Neural crest cell (in vitro differentiated cells): Measurements from ENCODE around the gene CD180. TPM values are rescaled to one million over a fixed set of nuclear protein-coding genes. Genes with fewer than 3 reads are reported as not detected.

Source experiments
- DNase-seq: peaks from one replicate; pipeline ENCODE4 v3.0.0; 2021; ENCODE audit warnings: low read depth, mixed read lengths, low spot score
- H3K27ac Mint-ChIP-seq: one replicate; pipeline ENCODE4 v1.8.0; 2021; ENCODE audit warnings: mild to moderate bottlenecking, mixed read lengths; ENCODE audit not compliant: unreplicated experiment
- H3K27me3 Mint-ChIP-seq: 2 replicates; pipeline ENCODE4 v1.8.0; 2021; ENCODE audit warnings: low read depth, mild to moderate bottlenecking, mixed read lengths
- H3K36me3 Mint-ChIP-seq: 2 replicates; pipeline ENCODE4 v1.8.0; 2021; ENCODE audit warnings: low read depth, mild to moderate bottlenecking, mixed read lengths
- H3K4me1 Mint-ChIP-seq: 2 replicates; pipeline ENCODE4 v1.8.0; 2021; ENCODE audit warnings: mixed read lengths
- H3K4me3 Mint-ChIP-seq: one replicate; pipeline ENCODE4 v1.8.0; 2021; ENCODE audit warnings: mild to moderate bottlenecking, mixed read lengths
- H3K9me3 Mint-ChIP-seq: 2 replicates; pipeline ENCODE4 v1.8.0; 2021; ENCODE audit warnings: mixed read lengths
- total RNA-seq: library from RNA; stranded (reverse); gene quantifications from 2 replicates; pipeline ENCODE4 v1.2.1, GENCODE V29; 2021
- TF ChIP-seq, protein P1 (sequence below): fragments of 200-600 bp; sonication (generic); conservative IDR thresholded peaks from 2 replicates; pipeline ENCODE4 v1.5.0; 2021; ENCODE audit warnings: antibody characterized with exemption, mild to moderate bottlenecking

CD180 gene
- total RNA-seq, 1 donor from 2014 or later = not detected

DNA sequence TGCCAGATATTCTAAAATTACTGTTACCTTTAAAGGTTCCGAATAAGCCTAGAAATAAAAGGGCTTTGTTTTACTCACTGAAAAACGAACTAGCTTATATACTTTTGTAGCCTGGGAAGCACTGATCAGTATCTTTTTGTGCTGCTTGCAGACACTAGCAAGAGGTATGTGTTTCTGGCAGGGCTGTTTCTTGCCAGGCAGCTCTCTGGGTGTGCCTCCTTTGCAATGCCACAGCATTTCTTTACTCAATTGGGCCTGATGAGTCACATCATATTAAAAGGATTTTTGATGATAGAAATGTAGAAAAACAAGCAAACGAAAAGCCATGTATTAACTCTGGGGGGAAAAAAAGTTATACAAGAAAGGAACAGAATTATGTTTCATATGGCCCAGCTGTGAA lies 35.6 kb downstream of the CD180 start:
- peaks cover 4% of the 10 kb centered on the region for H3K4me1 Mint-ChIP-seq
- no peaks in the 10 kb centered on the region for H3K27me3 Mint-ChIP-seq
- no peak overlapping the region for H3K27ac Mint-ChIP-seq
- no peaks in the 10 kb centered on the region for H3K36me3 Mint-ChIP-seq
- DNase-seq = no peak
- no peak overlapping the region for H3K4me3 Mint-ChIP-seq
- H3K9me3 Mint-ChIP-seq = no peaks in the 10 kb centered on the region
- TF ChIP-seq, protein P1, sequence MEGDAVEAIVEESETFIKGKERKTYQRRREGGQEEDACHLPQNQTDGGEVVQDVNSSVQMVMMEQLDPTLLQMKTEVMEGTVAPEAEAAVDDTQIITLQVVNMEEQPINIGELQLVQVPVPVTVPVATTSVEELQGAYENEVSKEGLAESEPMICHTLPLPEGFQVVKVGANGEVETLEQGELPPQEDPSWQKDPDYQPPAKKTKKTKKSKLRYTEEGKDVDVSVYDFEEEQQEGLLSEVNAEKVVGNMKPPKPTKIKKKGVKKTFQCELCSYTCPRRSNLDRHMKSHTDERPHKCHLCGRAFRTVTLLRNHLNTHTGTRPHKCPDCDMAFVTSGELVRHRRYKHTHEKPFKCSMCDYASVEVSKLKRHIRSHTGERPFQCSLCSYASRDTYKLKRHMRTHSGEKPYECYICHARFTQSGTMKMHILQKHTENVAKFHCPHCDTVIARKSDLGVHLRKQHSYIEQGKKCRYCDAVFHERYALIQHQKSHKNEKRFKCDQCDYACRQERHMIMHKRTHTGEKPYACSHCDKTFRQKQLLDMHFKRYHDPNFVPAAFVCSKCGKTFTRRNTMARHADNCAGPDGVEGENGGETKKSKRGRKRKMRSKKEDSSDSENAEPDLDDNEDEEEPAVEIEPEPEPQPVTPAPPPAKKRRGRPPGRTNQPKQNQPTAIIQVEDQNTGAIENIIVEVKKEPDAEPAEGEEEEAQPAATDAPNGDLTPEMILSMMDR = no peak

DNA sequence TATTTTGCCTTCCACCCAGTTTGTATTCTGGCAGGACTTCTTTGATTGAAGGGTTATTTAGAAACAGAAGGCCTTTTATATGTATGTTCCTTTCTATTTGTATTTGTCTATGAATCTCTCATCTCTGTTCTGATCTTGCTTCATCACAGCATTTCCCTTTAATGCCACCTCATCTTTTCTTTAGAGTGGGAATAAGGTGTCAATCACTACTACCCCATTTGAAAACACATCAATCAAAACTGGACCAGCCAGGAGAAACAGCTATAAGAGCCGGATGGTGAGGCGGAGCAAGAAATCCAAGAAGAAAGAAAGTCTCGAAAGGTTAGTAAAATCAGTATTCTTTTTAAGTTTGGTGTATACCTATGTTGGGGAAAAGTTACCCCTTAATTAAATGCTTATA lies 36.3 kb downstream of the CD180 start:
- DNase-seq = no peak
- H3K27ac Mint-ChIP-seq = no peak overlapping the region
- H3K27me3 Mint-ChIP-seq = no peaks in the 10 kb centered on the region
- TF ChIP-seq, protein P1 = no peak
- no peaks in the 10 kb centered on the region for H3K36me3 Mint-ChIP-seq
- no peaks in the 10 kb centered on the region for H3K9me3 Mint-ChIP-seq
- H3K4me3 Mint-ChIP-seq = no peak overlapping the region
- peaks cover 4% of the 10 kb centered on the region for H3K4me1 Mint-ChIP-seq

DNA sequence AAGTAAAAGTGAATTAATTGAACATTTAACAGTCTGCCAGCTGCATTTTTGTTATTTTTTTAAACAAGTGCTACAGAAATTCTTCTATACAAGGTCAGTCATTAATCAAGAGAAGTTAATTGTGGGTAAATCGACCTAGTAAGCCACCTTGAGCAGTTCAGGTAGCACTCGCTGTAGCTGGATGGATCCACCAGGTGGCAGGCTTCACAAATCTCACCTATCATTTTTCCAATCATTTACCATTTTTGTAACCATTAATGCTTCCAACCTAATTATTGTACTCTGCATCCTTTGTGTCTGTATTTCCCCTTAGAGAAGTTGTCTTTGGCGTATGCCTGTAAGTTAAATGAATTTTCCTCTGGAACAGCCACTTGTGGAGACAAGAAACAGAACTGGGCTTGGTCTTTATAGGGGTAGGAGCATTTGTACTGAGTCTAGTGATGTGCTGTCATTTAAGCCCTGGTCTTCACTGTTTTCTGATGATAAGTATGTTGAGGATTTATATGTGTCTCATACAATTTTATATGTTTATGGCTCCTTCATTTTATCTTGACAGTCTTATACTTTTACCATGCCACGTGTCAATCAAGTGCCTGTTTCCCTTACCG lies 39.5 kb downstream of the CD180 start:
- no peaks in the 10 kb centered on the region for H3K27me3 Mint-ChIP-seq
- no peak for DNase-seq
- TF ChIP-seq, protein P1 = peak; percentile 90
- H3K4me1 Mint-ChIP-seq = peaks cover 4% of the 10 kb centered on the region
- H3K4me3 Mint-ChIP-seq = no peak overlapping the region
- H3K36me3 Mint-ChIP-seq = no peaks in the 10 kb centered on the region
- no peaks in the 10 kb centered on the region for H3K9me3 Mint-ChIP-seq
- H3K27ac Mint-ChIP-seq = no peak overlapping the region

DNA sequence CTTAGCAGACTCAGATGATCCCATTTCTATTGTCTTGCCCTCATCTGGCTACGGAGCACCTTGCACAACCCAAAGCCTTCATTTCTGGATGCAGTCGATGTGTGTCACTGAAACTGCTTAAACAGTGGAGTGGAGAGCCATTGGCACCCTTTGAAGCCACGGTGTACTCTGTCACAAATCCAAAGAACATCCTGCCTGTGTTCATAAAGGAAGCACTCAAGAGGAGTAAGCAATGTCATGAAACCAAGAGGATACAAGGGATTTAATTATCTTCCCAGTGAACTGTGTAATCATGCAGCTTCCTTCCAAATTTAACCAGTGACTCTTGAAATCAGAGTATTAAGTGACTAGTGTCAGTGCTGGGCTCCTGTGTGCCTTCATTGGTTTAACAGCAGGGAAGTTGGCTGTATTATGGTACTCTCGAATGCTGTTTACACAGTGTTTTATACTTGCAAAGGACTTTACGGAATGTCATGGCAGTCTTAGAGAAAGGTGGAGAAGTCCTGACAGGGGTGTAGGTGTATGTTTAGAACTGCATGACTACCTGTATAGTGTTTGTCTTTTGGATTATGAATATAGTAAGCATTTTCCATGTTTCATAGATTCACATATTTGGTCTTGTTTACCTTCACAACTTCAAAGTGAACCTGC lies 41.9 kb downstream of the CD180 start:
- no peak overlapping the region for H3K27ac Mint-ChIP-seq
- TF ChIP-seq, protein P1 = no peak
- no peaks in the 10 kb centered on the region for H3K27me3 Mint-ChIP-seq
- peaks cover 7% of the 10 kb centered on the region for H3K36me3 Mint-ChIP-seq
- H3K4me3 Mint-ChIP-seq = no peak overlapping the region
- H3K4me1 Mint-ChIP-seq = no peaks in the 10 kb centered on the region
- no peak for DNase-seq
- no peaks in the 10 kb centered on the region for H3K9me3 Mint-ChIP-seq

DNA sequence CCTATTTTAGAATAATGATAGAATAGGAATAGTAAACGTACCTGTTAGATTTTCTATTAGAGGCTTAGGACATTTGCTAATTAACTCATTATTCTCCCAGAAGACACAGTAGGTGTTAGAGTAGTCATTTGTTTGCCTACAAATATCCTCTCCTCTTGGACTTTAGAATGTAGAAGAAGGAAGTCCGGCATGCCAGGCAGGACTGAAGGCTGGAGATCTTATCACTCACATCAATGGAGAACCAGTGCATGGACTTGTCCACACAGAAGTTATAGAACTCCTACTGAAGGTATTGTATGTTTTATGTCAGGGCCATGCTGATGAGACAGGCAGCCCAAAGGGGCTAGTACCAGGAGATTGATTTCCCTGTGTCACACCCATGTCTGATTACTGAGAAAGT lies 43.3 kb downstream of the CD180 start:
- H3K27ac Mint-ChIP-seq = no peak overlapping the region

More for the DNA sequence above, 43.3 kb downstream of the CD180 start:
- Mint-ChIP-seq H3K36me3 (peaks cover 7% of the 10 kb centered on the region), H3K4me1 (no peaks in the 10 kb centered on the region), H3K27me3 (no peaks in the 10 kb centered on the region), H3K9me3 (no peaks in the 10 kb centered on the region), H3K4me3 (no peak overlapping the region)
- TF ChIP-seq, protein P1 = no peak
- DNase-seq = no peak
